ENCODE measurements around the gene PATJ. TPM values are rescaled to one million over a fixed set of nuclear protein-coding genes. Genes with fewer than 3 reads are reported as not detected.
"Not testable (repeated sequence)": the region's sequence is repeated elsewhere in the genome, so short reads cannot be mapped to it uniquely, and the experiment has no call there.

Gene PATJ
- total RNA-seq, 1 experiment from 2014 or later: 57.9 TPM

GRCh38 chr1:61711969-61712368, 30.3 kb upstream of the PATJ start:
- DNase-seq (ENCODE audit: low spot score): no peak
- no peak for ATAC-seq
- no peaks in the 10 kb centered on the region for H3K4me1 Mint-ChIP-seq

DNA sequence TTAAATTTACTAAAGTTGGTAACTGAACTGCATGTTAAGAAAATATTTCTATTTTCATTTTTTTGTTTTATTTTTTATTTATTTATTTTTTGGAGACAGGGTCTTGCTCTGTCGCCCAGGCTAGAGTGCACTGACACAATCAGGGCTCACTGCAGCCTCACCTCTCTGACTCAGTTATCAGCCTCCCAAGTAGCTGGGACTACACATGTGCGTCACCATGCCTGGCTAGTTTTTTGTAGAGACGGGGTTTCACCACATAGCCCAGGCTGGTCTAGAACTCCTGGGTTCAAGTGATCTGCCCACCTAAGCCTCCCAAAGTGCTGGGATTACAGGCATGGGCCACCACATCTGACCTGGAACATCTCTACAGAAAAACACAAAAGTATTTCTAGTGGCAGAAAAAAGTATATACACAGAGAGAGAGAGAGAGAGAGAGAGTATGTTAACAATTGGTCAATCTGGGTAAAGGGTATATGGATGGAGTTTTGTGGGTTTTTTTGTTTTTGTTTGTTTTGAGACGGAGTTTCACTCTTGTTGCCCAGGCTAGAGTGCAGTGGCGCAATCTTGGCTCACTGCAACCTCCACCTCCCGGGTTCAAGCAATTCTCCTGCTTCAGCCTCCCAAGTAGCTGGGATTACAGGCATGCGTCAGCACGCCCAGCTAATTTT, 23.1 kb upstream of the PATJ start:
- POLR2A ChIA-PET; CTCF ChIA-PET; H3K4me3 Mint-ChIP-seq; H3K4me1 Mint-ChIP-seq; H3K27me3 Mint-ChIP-seq (ENCODE audit: low read depth); DNase-seq (ENCODE audit: low spot score); H3K36me3 Mint-ChIP-seq; H3K9me3 Mint-ChIP-seq; H3K27ac Mint-ChIP-seq; ATAC-seq: not testable (repeated sequence)
- 0 out of 2 replicates have a peak, but pooled peaks have one; percentile 25 for TF ChIP-seq ZNF121 (CRISPR knock-in tag; IDR thresholded peaks at IDR 0.05)

More at GRCh38 chr1:61711969-61712368, 30.3 kb upstream of the PATJ start:
- H3K36me3 Mint-ChIP-seq: peaks cover 9% of the 10 kb centered on the region
- H3K27me3 Mint-ChIP-seq (ENCODE audit: low read depth): no peaks in the 10 kb centered on the region
- no peak for TF ChIP-seq ZBTB21 (CRISPR knock-in tag; IDR thresholded peaks at IDR 0.05; ENCODE audit: borderline replicate concordance)
- TF ChIP-seq ZNF396 (CRISPR knock-in tag; IDR thresholded peaks at IDR 0.05; ENCODE audit: borderline replicate concordance): no peak
- TF ChIP-seq RELA (CRISPR knock-in tag; IDR thresholded peaks at IDR 0.05; ENCODE audit: borderline replicate concordance): no peak
- TF ChIP-seq GRHL2 (CRISPR knock-in tag; IDR thresholded peaks at IDR 0.05; ENCODE audit: insufficient replicate concordance, severe bottlenecking): no peak
- no peak overlapping the region for H3K27ac Mint-ChIP-seq
- no peak overlapping the region for H3K4me3 Mint-ChIP-seq
- CTCF ChIA-PET: no interaction called here
- no peaks in the 10 kb centered on the region for H3K9me3 Mint-ChIP-seq
- POLR2A ChIA-PET: no interaction called here

- Mint-ChIP-seq H3K27ac (peak overlapping the region; percentile 95), H3K36me3 (no peaks in the 10 kb centered on the region), H3K27me3 (ENCODE audit: low read depth) (no peaks in the 10 kb centered on the region), H3K4me1 (peaks cover 14% of the 10 kb centered on the region), H3K9me3 (no peaks in the 10 kb centered on the region), H3K4me3 (peak overlapping the region; percentile 90)
- ATAC-seq (no peak), DNase-seq (ENCODE audit: low spot score) (no peak)
- CTCF ChIA-PET: no interaction called here
- POLR2A ChIA-PET: no interaction called here
- TF ChIP-seq TEAD4 (CRISPR knock-in tag; IDR thresholded peaks at IDR 0.05) (no peak), ZNF138 (CRISPR knock-in tag; conservative IDR thresholded peaks at IDR 0.05) (no peak), JAZF1 (CRISPR knock-in tag; IDR thresholded peaks at IDR 0.05) (no peak), ZNF512 (CRISPR knock-in tag; IDR thresholded peaks at IDR 0.05; ENCODE audit: borderline replicate concordance) (no peak), NR1H2 (CRISPR knock-in tag; IDR thresholded peaks at IDR 0.05) (no peak), SOX15 (CRISPR knock-in tag; IDR thresholded peaks at IDR 0.05) (no peak), USF2 (CRISPR knock-in tag; IDR thresholded peaks at IDR 0.05) (no peak), IRF2 (CRISPR knock-in tag; IDR thresholded peaks at IDR 0.05; ENCODE audit: borderline replicate concordance, low read depth) (no peak)
- TF ChIP-seq, protein P1, sequence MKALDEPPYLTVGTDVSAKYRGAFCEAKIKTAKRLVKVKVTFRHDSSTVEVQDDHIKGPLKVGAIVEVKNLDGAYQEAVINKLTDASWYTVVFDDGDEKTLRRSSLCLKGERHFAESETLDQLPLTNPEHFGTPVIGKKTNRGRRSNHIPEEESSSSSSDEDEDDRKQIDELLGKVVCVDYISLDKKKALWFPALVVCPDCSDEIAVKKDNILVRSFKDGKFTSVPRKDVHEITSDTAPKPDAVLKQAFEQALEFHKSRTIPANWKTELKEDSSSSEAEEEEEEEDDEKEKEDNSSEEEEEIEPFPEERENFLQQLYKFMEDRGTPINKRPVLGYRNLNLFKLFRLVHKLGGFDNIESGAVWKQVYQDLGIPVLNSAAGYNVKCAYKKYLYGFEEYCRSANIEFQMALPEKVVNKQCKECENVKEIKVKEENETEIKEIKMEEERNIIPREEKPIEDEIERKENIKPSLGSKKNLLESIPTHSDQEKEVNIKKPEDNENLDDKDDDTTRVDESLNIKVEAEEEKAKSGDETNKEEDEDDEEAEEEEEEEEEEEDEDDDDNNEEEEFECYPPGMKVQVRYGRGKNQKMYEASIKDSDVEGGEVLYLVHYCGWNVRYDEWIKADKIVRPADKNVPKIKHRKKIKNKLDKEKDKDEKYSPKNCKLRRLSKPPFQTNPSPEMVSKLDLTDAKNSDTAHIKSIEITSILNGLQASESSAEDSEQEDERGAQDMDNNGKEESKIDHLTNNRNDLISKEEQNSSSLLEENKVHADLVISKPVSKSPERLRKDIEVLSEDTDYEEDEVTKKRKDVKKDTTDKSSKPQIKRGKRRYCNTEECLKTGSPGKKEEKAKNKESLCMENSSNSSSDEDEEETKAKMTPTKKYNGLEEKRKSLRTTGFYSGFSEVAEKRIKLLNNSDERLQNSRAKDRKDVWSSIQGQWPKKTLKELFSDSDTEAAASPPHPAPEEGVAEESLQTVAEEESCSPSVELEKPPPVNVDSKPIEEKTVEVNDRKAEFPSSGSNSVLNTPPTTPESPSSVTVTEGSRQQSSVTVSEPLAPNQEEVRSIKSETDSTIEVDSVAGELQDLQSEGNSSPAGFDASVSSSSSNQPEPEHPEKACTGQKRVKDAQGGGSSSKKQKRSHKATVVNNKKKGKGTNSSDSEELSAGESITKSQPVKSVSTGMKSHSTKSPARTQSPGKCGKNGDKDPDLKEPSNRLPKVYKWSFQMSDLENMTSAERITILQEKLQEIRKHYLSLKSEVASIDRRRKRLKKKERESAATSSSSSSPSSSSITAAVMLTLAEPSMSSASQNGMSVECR (CRISPR knock-in tag; IDR thresholded peaks at IDR 0.05; ENCODE audit: borderline replicate concordance): no peak
Observed at GRCh38 chr1:61724506-61724812, 17.8 kb upstream of the PATJ start.

Measured in WTC11 (cell line).